ENCODE measurements around the gene C10orf62.

C10orf62 gene

GRCh38 chr10:97566336-97566996 is 23.1 kb upstream of the C10orf62 start:
- Histone ChIP-seq H3K27ac (ENCODE audit: low read length) (no peak overlapping the region), H3K36me3 (replicated peaks; ENCODE audit: low read depth, low read length) (no peaks in the 10 kb centered on the region)

GRCh38 chr10:97567891-97568290 is 21.6 kb upstream of the C10orf62 start:
- Histone ChIP-seq H3K4me2 (ENCODE audit: low read length) (no peak overlapping the region), H3K9me3 (ENCODE audit: insufficient read depth, low read length) (no peaks in the 10 kb centered on the region), H3K79me2 (ENCODE audit: low read length) (no peaks in the 10 kb centered on the region), H2AFZ (ENCODE audit: low read depth, low read length) (no peak overlapping the region), H3K9ac (ENCODE audit: low read length) (no peak overlapping the region), H3K4me1 (ENCODE audit: low read length) (no peaks in the 10 kb centered on the region), H3K27ac (ENCODE audit: low read length) (no peak overlapping the region), H3K27me3 (ENCODE audit: low read depth, low read length) (no peaks in the 10 kb centered on the region), H3K36me3 (replicated peaks; ENCODE audit: low read depth, low read length) (no peaks in the 10 kb centered on the region), H4K20me1 (ENCODE audit: insufficient read depth, low read length) (no peaks in the 10 kb centered on the region), H3K4me3 (ENCODE audit: low read length) (no peak overlapping the region)
- TF ChIP-seq EZH2phosphoT487 (IDR thresholded peaks at IDR 0.05; ENCODE audit: low read depth) (no peak), CTCF (IDR thresholded peaks at IDR 0.05; ENCODE audit: low read depth, low read length) (no peak)

More at GRCh38 chr10:97566336-97566996, 23.1 kb upstream of the C10orf62 start:
- Histone ChIP-seq H2AFZ (ENCODE audit: low read depth, low read length) (no peak overlapping the region), H3K79me2 (ENCODE audit: low read length) (no peaks in the 10 kb centered on the region), H3K4me3 (ENCODE audit: low read length) (no peak overlapping the region), H3K4me1 (ENCODE audit: low read length) (no peaks in the 10 kb centered on the region), H4K20me1 (ENCODE audit: insufficient read depth, low read length) (no peaks in the 10 kb centered on the region), H3K27me3 (ENCODE audit: low read depth, low read length) (no peaks in the 10 kb centered on the region), H3K9ac (ENCODE audit: low read length) (no peak overlapping the region), H3K9me3 (ENCODE audit: insufficient read depth, low read length) (no peaks in the 10 kb centered on the region), H3K4me2 (ENCODE audit: low read length) (no peak overlapping the region)
- TF ChIP-seq CTCF (IDR thresholded peaks at IDR 0.05; ENCODE audit: low read depth, low read length) = no peak
- no peak for TF ChIP-seq EZH2phosphoT487 (IDR thresholded peaks at IDR 0.05; ENCODE audit: low read depth)

DNA sequence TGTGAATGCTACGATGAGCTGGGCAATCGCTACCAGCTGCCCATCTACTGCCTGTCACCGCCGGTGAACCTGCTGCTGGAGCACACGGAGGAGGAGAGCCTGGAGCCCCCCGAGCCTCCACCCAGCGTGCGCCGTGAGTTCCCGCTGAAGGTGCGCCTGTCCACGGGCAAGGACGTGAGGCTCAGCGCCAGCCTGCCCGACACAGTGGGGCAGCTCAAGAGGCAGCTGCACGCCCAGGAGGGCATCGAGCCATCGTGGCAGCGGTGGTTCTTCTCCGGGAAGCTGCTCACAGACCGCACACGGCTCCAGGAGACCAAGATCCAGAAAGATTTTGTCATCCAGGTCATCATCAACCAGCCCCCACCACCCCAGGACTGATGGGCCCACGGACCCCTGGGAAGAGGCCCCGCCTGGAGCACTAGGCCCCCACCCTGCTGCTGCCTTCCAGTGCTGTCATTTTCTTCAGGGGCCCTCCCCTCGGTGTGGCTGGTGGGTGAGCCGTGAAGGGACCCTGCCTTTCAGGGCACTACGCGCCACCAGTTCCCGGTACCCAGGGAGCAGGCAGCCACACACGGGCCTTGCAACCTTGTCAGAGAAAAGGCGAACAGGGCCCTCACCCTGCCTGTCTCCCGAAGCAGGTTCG is 19.3 kb upstream of the C10orf62 start:
- no peaks in the 10 kb centered on the region for H3K9me3 ChIP-seq (ENCODE audit: insufficient read depth, low read length)
- no peak for TF ChIP-seq EZH2phosphoT487 (IDR thresholded peaks at IDR 0.05; ENCODE audit: low read depth)
- no peak for TF ChIP-seq CTCF (IDR thresholded peaks at IDR 0.05; ENCODE audit: low read depth, low read length)

DNA sequence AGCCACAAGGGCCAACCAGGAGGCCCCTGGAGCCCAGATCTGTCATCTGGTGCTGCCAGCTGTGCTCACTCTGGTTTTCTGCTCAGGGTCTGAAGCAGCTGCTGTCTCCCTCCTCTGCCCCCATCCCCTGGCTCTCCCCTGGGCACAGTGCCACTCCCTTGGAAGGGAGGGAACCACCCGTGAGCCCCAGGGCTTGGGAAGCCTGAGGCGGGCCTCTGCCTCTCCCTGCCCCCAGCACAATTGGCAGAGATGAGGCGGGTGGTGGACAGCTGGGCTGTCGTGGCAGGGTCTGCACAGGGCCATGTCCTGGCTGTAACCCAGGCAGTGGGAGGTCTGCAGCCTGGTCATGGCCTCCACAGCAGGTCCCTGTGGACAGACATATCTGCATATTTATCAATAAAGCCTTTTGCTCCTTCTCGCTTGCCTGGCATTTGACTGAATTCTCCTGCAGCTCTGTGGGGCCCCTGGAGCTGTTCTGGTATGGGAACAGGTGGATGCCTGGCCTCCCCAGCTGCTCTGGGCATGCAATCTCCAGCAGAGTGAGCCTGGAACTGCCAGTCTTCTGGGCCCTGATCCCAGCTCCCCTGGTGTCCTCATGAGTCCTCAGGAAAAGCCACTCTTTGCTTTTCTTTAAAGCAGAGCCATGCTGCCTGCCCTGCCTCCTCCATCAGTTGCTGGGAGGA is 18.6 kb upstream of the C10orf62 start:
- H3K4me2 ChIP-seq (ENCODE audit: low read length) = no peak overlapping the region
- TF ChIP-seq CTCF (IDR thresholded peaks at IDR 0.05; ENCODE audit: low read depth, low read length) = no peak
- no peak for TF ChIP-seq EZH2phosphoT487 (IDR thresholded peaks at IDR 0.05; ENCODE audit: low read depth)
- no peaks in the 10 kb centered on the region for H3K79me2 ChIP-seq (ENCODE audit: low read length)
- no peaks in the 10 kb centered on the region for H3K27me3 ChIP-seq (ENCODE audit: low read depth, low read length)
- no peaks in the 10 kb centered on the region for H4K20me1 ChIP-seq (ENCODE audit: insufficient read depth, low read length)
- no peak overlapping the region for H3K4me3 ChIP-seq (ENCODE audit: low read length)
- no peak overlapping the region for H3K27ac ChIP-seq (ENCODE audit: low read length)
- H3K9me3 ChIP-seq (ENCODE audit: insufficient read depth, low read length) = no peaks in the 10 kb centered on the region
- H3K4me1 ChIP-seq (ENCODE audit: low read length) = no peaks in the 10 kb centered on the region
- no peak overlapping the region for H2AFZ ChIP-seq (ENCODE audit: low read depth, low read length)
- no peak overlapping the region for H3K9ac ChIP-seq (ENCODE audit: low read length)
- H3K36me3 ChIP-seq (replicated peaks; ENCODE audit: low read depth, low read length) = no peaks in the 10 kb centered on the region

More for the DNA sequence above, 19.3 kb upstream of the C10orf62 start:
- Histone ChIP-seq H3K4me2 (ENCODE audit: low read length) (no peak overlapping the region), H2AFZ (ENCODE audit: low read depth, low read length) (no peak overlapping the region), H3K9ac (ENCODE audit: low read length) (no peak overlapping the region), H3K4me3 (ENCODE audit: low read length) (no peak overlapping the region), H3K79me2 (ENCODE audit: low read length) (no peaks in the 10 kb centered on the region), H3K27me3 (ENCODE audit: low read depth, low read length) (no peaks in the 10 kb centered on the region), H3K36me3 (replicated peaks; ENCODE audit: low read depth, low read length) (no peaks in the 10 kb centered on the region), H4K20me1 (ENCODE audit: insufficient read depth, low read length) (no peaks in the 10 kb centered on the region), H3K27ac (ENCODE audit: low read length) (no peak overlapping the region), H3K4me1 (ENCODE audit: low read length) (no peaks in the 10 kb centered on the region)
